Measurements from ENCODE around the gene FUOM. TPM values are rescaled to one million over a fixed set of nuclear protein-coding genes. Genes with fewer than 3 reads are reported as not detected.

FUOM gene
- total and polyA plus RNA-seq, 2 of the 8 experiments (the other 6 are each of a cell fraction or from before 2014, with no cell fraction given), result 22.0 to 30.4 TPM

DNA sequence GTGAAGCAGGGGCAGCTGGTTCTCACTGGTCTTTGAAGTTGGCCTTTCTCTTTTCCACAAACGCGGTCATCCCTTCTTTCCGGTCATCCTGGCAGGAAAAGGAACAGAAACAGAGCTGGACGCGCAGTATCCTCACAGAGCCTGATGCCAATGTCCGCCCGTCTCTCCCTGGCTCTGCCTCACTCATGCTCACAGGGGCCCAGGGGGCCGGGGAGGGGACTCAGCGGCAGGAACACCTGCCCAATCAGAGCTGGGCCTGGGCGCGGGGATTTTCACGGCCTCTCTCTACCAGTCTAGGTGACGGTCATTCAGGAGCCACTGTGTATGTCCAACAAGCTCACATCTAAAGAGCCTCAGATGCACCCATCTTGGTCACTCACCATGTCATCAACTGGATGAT is 5.0 kb upstream of the FUOM start:
- ChIA-PET CTCF (ENCODE audit: partially characterized antibody) (interaction anchor here (0.9 to 1.9 kb wide), 4 partner anchors 9 to 49 kb away, joined by 4 to 6 read pairs (median 4); no protein-coding TSS in a partner anchor), POLR2A (ENCODE audit: partially characterized antibody) (interaction anchor here (1.1 to 3.0 kb wide), 2 partner anchors 16 to 19 kb away, joined by 3 to 9 read pairs; partner anchors contain the start of gene PRAP1)
- Histone ChIP-seq H3K79me2 (ENCODE audit: control insufficient read depth in 1 of 2, insufficient read depth in 2 of 2, low read length in 2 of 2) (no peaks in the 10 kb centered on the region), H2BK15ac (ENCODE audit: low read length) (no peak overlapping the region), H2BK12ac (ENCODE audit: low read depth, low read length) (no peak overlapping the region), H2BK20ac (ENCODE audit: low read length) (no peak overlapping the region), H3K27ac (ENCODE audit: low read depth, low read length) (no peak overlapping the region), H4K8ac (ENCODE audit: extremely low read depth, insufficient read depth, low read length) (no peak overlapping the region; the same call in 1 of the 2 replicates), H2BK5ac (ENCODE audit: low read depth, low read length) (no peak overlapping the region), H3K9ac (replicated peaks in 1 of 4; ENCODE audit: extremely low read depth in 1 of 4, low read depth in 3 of 4, low read length in 3 of 4) (no peak overlapping the region), H3K18ac (ENCODE audit: extremely low read depth, low read length) (no peak overlapping the region), H3K56ac (replicated peaks; ENCODE audit: insufficient read length, low read depth, low read length) (no peak overlapping the region), H3K4me3 (ENCODE audit: extremely low read depth in 1 of 4, insufficient read depth in 2 of 4, low read depth in 3 of 4, low read length in 4 of 4) (no peak overlapping the region), H3K27me3 (replicated peaks in 1 of 4; ENCODE audit: control insufficient read depth in 3 of 4, extremely low read depth in 1 of 4, insufficient read depth in 3 of 4, low read length in 3 of 4) (peaks cover 0 to 19% (median 7%) of the 10 kb centered on the region in 4 experiments; a peak in 5 of 7 replicates), H3K4ac (replicated peaks; ENCODE audit: insufficient read length, low read depth, low read length) (no peak overlapping the region), H4K5ac (ENCODE audit: insufficient read length, low read depth, low read length) (no peak overlapping the region), H4K91ac (replicated peaks; ENCODE audit: insufficient read length, low read length) (no peak overlapping the region), H2BK120ac (replicated peaks; ENCODE audit: low read depth, low read length) (no peak overlapping the region), H3K14ac (ENCODE audit: insufficient read length) (no peak overlapping the region), H2AK5ac (ENCODE audit: low read depth, low read length) (no peak overlapping the region), H3K36me3 (ENCODE audit: control insufficient read depth in 2 of 4, insufficient read depth in 4 of 4, low read length in 3 of 4) (peaks cover 13 to 39% (median 32%) of the 10 kb centered on the region in 4 experiments), H3K4me1 (replicated peaks in 1 of 4; ENCODE audit: control insufficient read depth in 3 of 4, insufficient read depth in 4 of 4, low read length in 3 of 4) (no peaks in the 10 kb centered on the region), H4K20me1 (replicated peaks in 1 of 2; ENCODE audit: control insufficient read depth in 1 of 2, insufficient read depth in 2 of 2, low read length in 2 of 2) (peaks cover 4 to 5% of the 10 kb centered on the region in 2 experiments), H3K23me2 (ENCODE audit: low read depth, low read length) (no peaks in the 10 kb centered on the region; the same call in 1 of the 2 replicates), H3K79me1 (ENCODE audit: low read depth, low read length) (no peaks in the 10 kb centered on the region), H2AFZ (ENCODE audit: low read length) (no peak overlapping the region), H3K9me3 (ENCODE audit: insufficient read depth in 2 of 2, low read depth in 1 of 2, low read length in 1 of 2) (no peaks in the 10 kb centered on the region), H3K23ac (ENCODE audit: insufficient read length) (no peak overlapping the region), H3K4me2 (ENCODE audit: insufficient read depth in 1 of 2, low read depth in 2 of 2, low read length in 2 of 2) (no peak overlapping the region)
- DNase-seq (ENCODE audit: low read depth in 1 of 2, low spot score in 2 of 2) (no peak), FAIRE-seq (no peak)
- TF ChIP-seq RXRA (IDR thresholded peaks at IDR 0.05; ENCODE audit: insufficient read depth, low read depth, low read length) (no peak), TBP (IDR thresholded peaks at IDR 0.05; ENCODE audit: low read depth, low read length) (no peak), SIRT6 (IDR thresholded peaks at IDR 0.05; ENCODE audit: low read length) (no peak), ZNF274 (IDR thresholded peaks at IDR 0.05; ENCODE audit: borderline replicate concordance, extremely low read depth, low read length) (no peak), HDAC6 (IDR thresholded peaks at IDR 0.05; ENCODE audit: low read depth, low read length) (no peak), CREB1 (IDR thresholded peaks at IDR 0.05) (no peak), BACH1 (IDR thresholded peaks at IDR 0.05; ENCODE audit: low read length) (no peak), SP1 (IDR thresholded peaks at IDR 0.05; ENCODE audit: low read depth, low read length) (no peak), CHD2 (IDR thresholded peaks at IDR 0.05; ENCODE audit: low read length) (no peak), POLR2A (IDR thresholded peaks at IDR 0.05; ENCODE audit: control extremely low read depth in 1 of 2, low read depth in 2 of 2, low read length in 2 of 2) (no peak), POU5F1 (IDR thresholded peaks at IDR 0.05; ENCODE audit: low read depth, low read length) (no peak), CEBPB (IDR thresholded peaks at IDR 0.05; ENCODE audit: low read depth, low read length) (no peak), GTF2F1 (IDR thresholded peaks at IDR 0.05; ENCODE audit: borderline replicate concordance, low read depth, low read length) (no peak)
- TF ChIP-seq, protein P1, sequence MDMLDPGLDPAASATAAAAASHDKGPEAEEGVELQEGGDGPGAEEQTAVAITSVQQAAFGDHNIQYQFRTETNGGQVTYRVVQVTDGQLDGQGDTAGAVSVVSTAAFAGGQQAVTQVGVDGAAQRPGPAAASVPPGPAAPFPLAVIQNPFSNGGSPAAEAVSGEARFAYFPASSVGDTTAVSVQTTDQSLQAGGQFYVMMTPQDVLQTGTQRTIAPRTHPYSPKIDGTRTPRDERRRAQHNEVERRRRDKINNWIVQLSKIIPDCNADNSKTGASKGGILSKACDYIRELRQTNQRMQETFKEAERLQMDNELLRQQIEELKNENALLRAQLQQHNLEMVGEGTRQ (IDR thresholded peaks at IDR 0.05; ENCODE audit: low read length), result no peak
- WGBS, 2 experiments (ENCODE audit: extremely low coverage in 1 of 2, insufficient coverage in 1 of 2, insufficient read length in 1 of 2, insufficient replicate concordance in 2 of 2, low coverage in 1 of 2, low lambda C conversion rate in 2 of 2, missing lambda C conversion rate in 1 of 2), result 94% methylated on average over 13 of the region's 13 CpGs; no CpG with 5 or more reads in 1 of the 2 experiments
